ENCODE data around the gene SERTAD1.
"Not testable (repeated sequence)": the region's sequence is repeated elsewhere in the genome, so short reads cannot be mapped to it uniquely, and the experiment has no call there.

The SERTAD1 gene

GRCh38 chr19:40461669-40462221, 36.0 kb upstream of the SERTAD1 start:
- Histone ChIP-seq H3K9me3 (no peaks in the 10 kb centered on the region), H3K4me1 (peaks cover 12% of the 10 kb centered on the region), H3K36me3 (no peaks in the 10 kb centered on the region), H3K4me3 (ENCODE audit: low read depth, low read length) (no peak overlapping the region), H3K27me3 (peaks cover 7% of the 10 kb centered on the region)
- TF ChIP-seq, protein P1, sequence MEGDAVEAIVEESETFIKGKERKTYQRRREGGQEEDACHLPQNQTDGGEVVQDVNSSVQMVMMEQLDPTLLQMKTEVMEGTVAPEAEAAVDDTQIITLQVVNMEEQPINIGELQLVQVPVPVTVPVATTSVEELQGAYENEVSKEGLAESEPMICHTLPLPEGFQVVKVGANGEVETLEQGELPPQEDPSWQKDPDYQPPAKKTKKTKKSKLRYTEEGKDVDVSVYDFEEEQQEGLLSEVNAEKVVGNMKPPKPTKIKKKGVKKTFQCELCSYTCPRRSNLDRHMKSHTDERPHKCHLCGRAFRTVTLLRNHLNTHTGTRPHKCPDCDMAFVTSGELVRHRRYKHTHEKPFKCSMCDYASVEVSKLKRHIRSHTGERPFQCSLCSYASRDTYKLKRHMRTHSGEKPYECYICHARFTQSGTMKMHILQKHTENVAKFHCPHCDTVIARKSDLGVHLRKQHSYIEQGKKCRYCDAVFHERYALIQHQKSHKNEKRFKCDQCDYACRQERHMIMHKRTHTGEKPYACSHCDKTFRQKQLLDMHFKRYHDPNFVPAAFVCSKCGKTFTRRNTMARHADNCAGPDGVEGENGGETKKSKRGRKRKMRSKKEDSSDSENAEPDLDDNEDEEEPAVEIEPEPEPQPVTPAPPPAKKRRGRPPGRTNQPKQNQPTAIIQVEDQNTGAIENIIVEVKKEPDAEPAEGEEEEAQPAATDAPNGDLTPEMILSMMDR (IDR thresholded peaks at IDR 0.05; ENCODE audit: low read depth, low read length): no peak
- no peak for DNase-seq

GRCh38 chr19:40460185-40460584, 34.4 kb upstream of the SERTAD1 start:
- no peak for DNase-seq
- Histone ChIP-seq H3K36me3 (no peaks in the 10 kb centered on the region), H3K4me1 (peaks cover 7% of the 10 kb centered on the region; the same call in 1 of the 2 replicates), H3K9me3 (no peaks in the 10 kb centered on the region), H3K27me3 (no peaks in the 10 kb centered on the region), H3K4me3 (ENCODE audit: low read depth, low read length) (no peak overlapping the region)
- TF ChIP-seq, protein P1 (IDR thresholded peaks at IDR 0.05; ENCODE audit: low read depth, low read length): no peak

- TF ChIP-seq, protein P1 (IDR thresholded peaks at IDR 0.05; ENCODE audit: low read depth, low read length): no peak
- H3K9me3 ChIP-seq: no peaks in the 10 kb centered on the region
- no peak for DNase-seq
- no peak overlapping the region for H3K4me3 ChIP-seq (ENCODE audit: low read depth, low read length)
- H3K4me1 ChIP-seq: no peaks in the 10 kb centered on the region
- H3K36me3 ChIP-seq: no peaks in the 10 kb centered on the region
- H3K27me3 ChIP-seq: no peaks in the 10 kb centered on the region
Observed at GRCh38 chr19:40458597-40458974, 32.8 kb upstream of the SERTAD1 start.

DNA sequence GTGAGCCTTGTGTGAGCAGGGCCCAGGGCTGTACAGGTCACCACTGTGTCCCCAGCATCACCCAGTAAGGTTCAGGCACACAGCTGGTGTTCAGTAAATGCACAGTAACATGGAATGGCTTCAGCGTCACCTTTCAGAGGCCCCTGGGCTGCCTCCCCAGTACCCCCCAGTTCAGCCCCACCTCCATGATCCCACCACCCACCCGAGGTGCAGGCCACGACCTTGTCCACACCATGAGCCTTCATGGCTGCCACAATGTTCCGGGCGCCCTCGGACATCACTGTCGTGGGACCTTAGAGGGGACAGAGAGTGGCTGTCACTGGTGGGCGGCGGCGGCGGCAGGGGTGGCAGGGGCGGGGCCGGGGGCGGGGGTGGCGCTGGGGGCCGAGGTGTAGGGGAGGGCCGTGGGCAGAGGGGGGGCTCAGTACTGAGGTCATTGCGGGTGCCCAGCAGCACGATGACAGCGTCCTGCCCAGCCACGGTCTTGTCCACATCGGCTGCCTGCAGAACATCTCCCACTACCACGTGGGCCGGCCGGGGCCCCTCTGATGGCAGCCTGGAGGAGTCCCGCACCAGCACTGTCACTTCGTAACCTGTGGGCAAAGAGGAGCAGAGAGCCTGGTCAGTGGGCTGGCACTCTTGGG, 32.3 kb upstream of the SERTAD1 start:
- Histone ChIP-seq H3K9me3 (no peaks in the 10 kb centered on the region), H3K4me1 (no peaks in the 10 kb centered on the region), H3K27me3 (no peaks in the 10 kb centered on the region), H3K36me3 (no peaks in the 10 kb centered on the region), H3K4me3 (ENCODE audit: low read depth, low read length) (no peak overlapping the region)
- no peak for DNase-seq
- TF ChIP-seq, protein P1 (IDR thresholded peaks at IDR 0.05; ENCODE audit: low read depth, low read length): no peak

- no peak for DNase-seq
- TF ChIP-seq, protein P1 (IDR thresholded peaks at IDR 0.05; ENCODE audit: low read depth, low read length): no peak
- H3K9me3 ChIP-seq: no peaks in the 10 kb centered on the region
Observed at GRCh38 chr19:40457048-40457447, 31.3 kb upstream of the SERTAD1 start.

GRCh38 chr19:40453943-40454342, 28.2 kb upstream of the SERTAD1 start:
- not testable (repeated sequence) for H3K4me3 ChIP-seq (ENCODE audit: low read depth, low read length); H3K9me3 ChIP-seq; DNase-seq; H3K4me1 ChIP-seq; H3K36me3 ChIP-seq; H3K27me3 ChIP-seq

More at GRCh38 chr19:40457048-40457447, 31.3 kb upstream of the SERTAD1 start:
- H3K27me3 ChIP-seq: no peaks in the 10 kb centered on the region
- H3K36me3 ChIP-seq: no peaks in the 10 kb centered on the region
- H3K4me3 ChIP-seq (ENCODE audit: low read depth, low read length): no peak overlapping the region
- no peaks in the 10 kb centered on the region for H3K4me1 ChIP-seq
